ENCODE results near the gene DACT3. TPM values are rescaled to one million over a fixed set of nuclear protein-coding genes. Genes with fewer than 3 reads are reported as not detected.
"Not testable (repeated sequence)": the region's sequence is repeated elsewhere in the genome, so short reads cannot be mapped to it uniquely, and the experiment has no call there.

The DACT3 gene
- polyA plus RNA-seq, 1 donor: 24.5 TPM

DNA sequence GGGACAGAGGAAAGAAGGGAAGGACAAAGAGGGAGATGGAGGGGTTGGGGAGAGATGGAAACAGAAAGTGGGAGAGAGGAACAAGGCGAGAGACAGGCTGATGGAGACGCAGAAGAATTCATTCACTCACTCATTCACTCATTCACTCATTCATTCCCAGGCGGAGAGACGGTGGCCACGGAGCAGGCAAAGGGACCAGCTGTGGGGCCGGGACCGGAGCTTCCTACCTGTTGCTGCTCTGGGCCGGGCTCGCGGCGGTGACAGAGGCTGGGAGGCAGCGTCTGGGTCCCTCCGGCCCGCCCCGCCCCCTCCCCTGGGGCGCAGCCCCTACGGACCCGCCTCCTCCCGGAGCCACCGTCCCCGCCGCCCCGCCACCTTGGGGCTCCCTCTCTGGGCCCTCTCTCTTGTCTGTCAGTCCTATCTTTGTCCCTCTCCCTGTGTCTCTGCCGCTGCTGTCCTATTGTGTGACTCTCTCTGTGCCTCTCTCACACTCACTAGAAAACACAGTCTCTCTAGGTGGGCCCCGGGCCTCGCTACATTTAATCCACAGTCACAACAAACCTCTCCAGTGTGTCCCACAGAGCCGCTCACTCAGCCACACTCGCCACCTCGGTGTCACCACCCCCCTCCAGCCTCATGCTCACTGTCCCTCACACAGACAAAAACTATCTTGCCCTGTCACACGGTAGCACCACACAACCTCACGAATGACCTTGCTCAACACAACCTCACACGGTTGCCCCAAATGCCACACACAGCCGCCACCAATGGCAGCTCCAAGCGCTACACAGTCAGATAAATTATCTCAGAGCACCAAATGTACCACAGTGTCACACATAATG is 24.8 kb downstream of the DACT3 start, which contains the start of gene GNG8:
Gene GNG8 (minus strand): TSS at position 283 of the 842 bp plus-strand sequence. CDS start 1,520 bp downstream, outside the sequence.
- DNase-seq: no peak

DNA sequence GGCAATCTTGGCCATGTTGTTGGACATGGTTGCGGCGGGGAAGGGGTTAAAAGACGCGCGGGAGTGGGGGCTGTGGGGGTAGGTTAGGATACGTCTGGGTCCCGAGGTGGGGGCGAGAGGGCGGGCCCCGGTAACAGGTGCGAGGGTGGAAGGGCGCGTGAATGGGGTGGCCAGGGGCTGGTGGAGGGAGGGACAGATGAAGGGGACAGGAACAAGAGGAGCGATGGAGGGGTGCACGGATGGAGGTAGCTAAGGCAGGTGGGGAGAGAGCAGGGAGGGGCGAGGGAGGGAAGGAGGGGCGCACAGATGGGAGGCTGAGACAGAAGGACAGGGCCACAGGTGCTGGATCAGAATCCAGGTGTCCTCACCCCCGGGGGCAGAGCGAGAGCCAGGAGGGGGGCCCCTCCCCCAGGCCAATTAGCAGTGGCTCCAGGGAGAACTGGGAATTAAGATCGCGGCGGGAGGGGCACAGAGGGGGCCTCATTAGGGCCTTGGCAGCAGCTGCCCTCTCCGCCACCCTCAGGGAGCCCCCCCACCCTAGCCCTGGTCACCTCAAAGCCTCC is 26.2 kb downstream of the DACT3 start:
- no peak for DNase-seq

- DNase-seq: peak; percentile 62
Measured at GRCh38 chr19:46634045-46634655, 26.8 kb downstream of the DACT3 start.

- DNase-seq: no peak
Measured at GRCh38 chr19:46633130-46633529, 27.9 kb downstream of the DACT3 start.

GRCh38 chr19:46631481-46631880 is 29.5 kb downstream of the DACT3 start:
- no peak for DNase-seq

DNA sequence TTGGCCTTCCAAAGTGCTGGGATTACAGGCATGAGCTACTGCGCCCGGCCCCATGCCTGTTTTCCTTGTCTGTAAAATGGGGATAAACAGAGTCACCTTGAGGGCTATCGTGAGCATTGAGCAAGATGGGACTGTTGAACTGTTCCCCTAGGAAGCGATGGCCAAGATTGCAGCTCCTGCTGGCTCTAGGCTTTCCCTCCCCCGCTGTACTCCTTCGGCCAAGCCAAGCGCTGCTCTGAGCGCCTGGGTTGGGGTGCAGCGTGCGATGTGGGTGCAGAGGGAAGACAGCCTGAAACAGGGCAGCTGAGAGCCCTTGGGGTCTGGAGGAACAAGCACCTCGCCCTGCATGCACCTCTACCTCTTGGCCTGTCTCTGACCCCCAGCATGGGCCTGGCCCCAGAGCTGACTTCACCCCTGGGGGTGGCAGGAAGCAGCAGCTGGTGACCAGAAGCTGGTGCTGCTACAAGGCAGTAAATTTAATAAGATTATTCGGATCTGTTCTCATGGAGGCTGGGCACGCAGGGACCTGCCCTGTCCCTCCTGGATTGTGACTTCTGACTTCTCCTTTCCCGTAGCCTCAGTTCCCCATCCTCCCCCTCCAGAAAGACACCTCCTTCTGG is 30.3 kb downstream of the DACT3 start:
- no peak for DNase-seq

- no peak for DNase-seq
Measured at GRCh38 chr19:46629546-46630025, 31.4 kb downstream of the DACT3 start.

DNA sequence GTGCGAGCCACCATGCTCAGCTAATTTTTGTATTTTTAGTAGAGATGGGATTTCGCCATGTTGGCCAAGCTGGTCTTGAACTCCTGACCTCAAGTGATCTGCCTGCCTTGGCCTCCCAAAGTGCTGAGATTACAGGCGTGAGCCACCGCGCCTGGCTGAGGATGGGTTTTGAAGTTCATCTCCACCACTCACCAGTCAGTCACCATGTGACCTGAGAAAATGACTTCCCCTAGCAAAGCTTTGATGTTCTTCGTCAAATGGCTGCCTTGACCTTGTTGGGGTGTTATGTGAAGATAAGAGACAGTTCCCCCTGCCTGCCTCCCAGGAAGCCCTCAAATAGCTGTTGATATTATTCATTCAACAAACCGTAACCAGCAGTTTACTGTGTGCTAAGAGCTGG is 32.0 kb downstream of the DACT3 start:
- DNase-seq: not testable (repeated sequence)

- DNase-seq: no peak
Measured at GRCh38 chr19:46626446-46626845, 34.5 kb downstream of the DACT3 start.

- no peak for DNase-seq
Measured at GRCh38 chr19:46625731-46626130, 35.3 kb downstream of the DACT3 start.

GRCh38 chr19:46624958-46625661 is 35.9 kb downstream of the DACT3 start, which contains the start of gene PTGIR:
Gene PTGIR (minus strand): TSS chr19:46625089. CDS start chr19:46624225, 864 bp downstream.
- no peak for DNase-seq

DNA sequence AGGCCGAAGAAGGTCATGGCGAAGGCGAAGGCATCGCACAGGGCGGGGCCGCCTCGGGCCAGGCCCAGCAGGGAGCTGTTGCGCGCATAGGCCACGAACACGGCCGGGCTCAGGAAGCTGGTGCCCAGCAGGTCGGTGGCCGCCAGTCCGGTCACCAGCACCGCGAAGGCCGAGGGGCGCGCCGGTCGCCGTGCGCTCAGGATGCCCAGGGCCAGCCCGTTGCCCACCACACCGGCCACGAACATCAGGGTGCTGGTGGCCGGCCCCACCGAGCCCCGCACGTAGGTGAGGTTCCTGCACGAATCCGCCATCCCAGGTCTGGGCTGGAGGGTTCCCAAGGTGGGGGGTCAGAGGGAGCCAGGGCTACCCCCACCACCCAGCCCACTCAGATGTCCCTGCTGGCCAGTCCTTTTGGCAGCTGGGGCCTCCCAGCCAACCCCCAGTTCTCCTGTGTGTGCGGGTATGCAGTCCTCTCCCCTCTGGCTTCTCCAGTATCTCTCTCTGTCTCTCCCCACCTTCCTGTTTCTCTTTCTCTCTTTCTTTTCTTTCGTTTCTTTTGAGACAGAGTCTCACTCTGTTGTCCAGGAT is 37.0 kb downstream of the DACT3 start:
- no peak for DNase-seq

DNA sequence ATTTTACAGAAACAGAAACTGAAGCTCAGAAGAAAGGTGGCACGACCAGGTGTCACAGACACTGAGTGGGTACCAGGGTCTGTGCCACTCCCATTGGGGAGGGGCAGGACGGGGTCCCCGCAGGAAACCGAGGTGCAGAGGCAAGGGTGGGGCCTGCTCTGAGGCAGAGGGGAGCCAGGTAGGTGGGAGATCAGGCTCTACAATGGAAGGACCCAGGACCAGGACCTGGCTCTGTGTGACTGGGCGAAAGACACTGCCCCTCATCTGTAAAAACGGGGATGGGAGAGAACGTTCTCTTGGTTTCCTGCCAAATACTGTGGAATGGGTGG is 38.9 kb downstream of the DACT3 start:
- DNase-seq: no peak

GRCh38 chr19:46621191-46622117 is 39.5 kb downstream of the DACT3 start:
- DNase-seq: no peak

- no peak for DNase-seq
Measured at GRCh38 chr19:46620716-46621115, 40.3 kb downstream of the DACT3 start.

GRCh38 chr19:46620267-46620666 is 40.7 kb downstream of the DACT3 start:
- DNase-seq: no peak

GRCh38 chr19:46618670-46619231 is 42.2 kb downstream of the DACT3 start:
- no peak for DNase-seq

DNA sequence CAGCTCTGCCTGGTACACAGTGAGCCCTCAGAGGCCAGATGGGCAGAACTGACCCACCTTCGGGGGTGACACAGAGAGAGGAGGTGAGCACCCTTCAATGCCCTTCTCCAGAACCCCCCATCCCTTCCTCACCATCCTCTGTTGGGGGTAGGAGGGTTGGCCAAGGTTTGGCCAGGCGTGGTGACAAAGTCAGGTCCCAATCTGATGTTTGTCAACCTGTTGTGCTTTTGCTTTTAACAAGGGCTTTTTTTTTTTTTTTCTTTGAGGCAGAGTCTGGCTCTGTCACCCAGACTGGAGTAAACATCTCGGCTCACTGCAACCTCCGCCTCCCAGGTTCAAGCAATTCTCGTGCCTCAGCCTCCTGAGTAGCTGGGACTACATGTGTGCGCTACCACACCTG is 43.4 kb downstream of the DACT3 start:
- DNase-seq: no peak

- DNase-seq: peak; percentile 43
Measured at GRCh38 chr19:46616631-46617322, 44.2 kb downstream of the DACT3 start.
